HG02970 (cell line): Measurements from ENCODE around the gene LCN15.
"Not testable (repeated sequence)": the region's sequence is repeated elsewhere in the genome, so short reads cannot be mapped to it uniquely, and the experiment has no call there.

Source experiments
- ATAC-seq: cut with Tn5 transposase; IDR thresholded peaks from one replicate; pipeline ENCODE4 v1.9.1; 2021; ENCODE audit warnings: mild to moderate bottlenecking, moderate library complexity, moderate number of reproducible peaks; ENCODE audit not compliant: unreplicated experiment, low FRiP score

The LCN15 gene

GRCh38 chr9:136795000-136795348 lies 30.7 kb upstream of the LCN15 start:
- ATAC-seq = no peak

- ATAC-seq = no peak
These were observed 30.1 kb upstream of the LCN15 start for GRCh38 chr9:136794281-136794999.

GRCh38 chr9:136793086-136793946 lies 29.0 kb upstream of the LCN15 start:
- ATAC-seq = no peak

- no peak for ATAC-seq
These were observed 28.2 kb upstream of the LCN15 start for GRCh38 chr9:136792321-136793085.

- ATAC-seq = peak; percentile 4
These were observed 27.4 kb upstream of the LCN15 start for GRCh38 chr9:136791516-136792276.

GRCh38 chr9:136790640-136791515 lies 26.6 kb upstream of the LCN15 start, which contains the start of gene TMEM141:
Gene TMEM141, plus strand, starts transcription at chr9:136791344. Its CDS starts 27 bp downstream, at chr9:136791371.
- ATAC-seq = peak; percentile 89

GRCh38 chr9:136789523-136789937 lies 25.2 kb upstream of the LCN15 start:
- no peak for ATAC-seq

- not testable (repeated sequence) for ATAC-seq
These were observed 24.6 kb upstream of the LCN15 start for GRCh38 chr9:136788644-136789522.

GRCh38 chr9:136787690-136788400 lies 23.5 kb upstream of the LCN15 start:
- ATAC-seq = no peak

GRCh38 chr9:136786983-136787382 lies 22.7 kb upstream of the LCN15 start:
- not testable (repeated sequence) for ATAC-seq

GRCh38 chr9:136786451-136786850 lies 22.1 kb upstream of the LCN15 start:
- ATAC-seq = no peak

- not testable (repeated sequence) for ATAC-seq
These were observed 21.4 kb upstream of the LCN15 start for GRCh38 chr9:136785565-136786355.

GRCh38 chr9:136784997-136785361 lies 20.7 kb upstream of the LCN15 start:
- ATAC-seq = no peak

- ATAC-seq = no peak
These were observed 20.1 kb upstream of the LCN15 start for GRCh38 chr9:136784249-136784996.

GRCh38 chr9:136782452-136782851 lies 18.1 kb upstream of the LCN15 start:
- ATAC-seq = no peak

GRCh38 chr9:136779808-136780207 lies 15.5 kb upstream of the LCN15 start:
- no peak for ATAC-seq
